ENCODE results near the gene STK26. TPM values are rescaled to one million over a fixed set of nuclear protein-coding genes. Genes with fewer than 3 reads are reported as not detected.

The STK26 gene
- total and polyA plus RNA-seq, 2 of the 13 experiments (the other 11 are each of a cell fraction or from before 2014, with no cell fraction given), result 16.9 to 47.9 TPM

DNA sequence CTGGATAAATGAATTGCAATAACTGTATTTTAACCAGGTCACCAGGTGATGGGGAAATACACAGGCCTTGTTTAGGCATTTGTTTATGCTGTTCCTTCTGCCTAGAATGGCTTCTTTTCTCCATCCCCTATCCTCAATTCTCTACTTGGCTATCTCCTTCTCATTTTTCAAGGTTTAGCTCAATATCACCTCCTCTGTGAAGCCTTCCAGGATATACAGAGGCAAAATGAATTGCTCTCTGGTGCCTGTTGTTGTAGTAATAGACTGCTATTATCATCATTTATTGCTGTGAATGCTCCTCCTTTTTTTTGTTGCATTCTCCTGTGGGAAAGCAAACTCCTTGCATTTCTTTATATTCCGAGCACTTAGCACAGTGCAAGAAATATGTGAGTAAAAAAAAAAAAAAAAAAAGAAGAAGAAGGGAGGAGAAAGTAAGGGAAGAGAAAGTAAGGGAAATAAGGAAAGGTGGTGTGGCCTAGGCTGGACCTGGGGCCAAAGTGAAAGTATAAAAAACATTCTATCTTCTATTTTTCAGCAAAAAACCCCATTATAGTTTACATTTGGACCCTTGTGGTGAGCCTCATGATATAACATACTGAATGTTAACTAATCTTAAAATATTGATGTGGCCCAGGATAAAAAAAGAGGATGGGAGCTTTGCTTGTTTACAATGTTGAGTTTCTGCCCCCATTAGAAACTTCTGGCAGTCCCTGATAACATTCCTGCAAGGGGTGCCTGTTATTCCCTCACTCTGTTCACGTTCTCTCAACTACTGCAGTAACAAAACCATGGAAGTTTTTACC is 6.3 kb upstream of the STK26 start:
- intact Hi-C loops (cut with micrococcal nuclease; ENCODE audit: unreplicated experiment), result no loop called here
- FAIRE-seq (no peak), DNase-seq (ENCODE audit: low spot score) (no peak), ATAC-seq (no peak)
- H4K20me1 ChIP-seq (ENCODE audit: insufficient read depth, low read length), result no peaks in the 10 kb centered on the region
- H3K4me1 ChIP-seq (ENCODE audit: insufficient read depth, low read length), result peaks cover 16% of the 10 kb centered on the region
- TF ChIP-seq ZNF724P (CRISPR knock-in tag; IDR thresholded peaks at IDR 0.05; ENCODE audit: borderline replicate concordance) (no peak), SMYD3 (CRISPR knock-in tag; IDR thresholded peaks at IDR 0.05) (no peak), FOXK1 (CRISPR knock-in tag; IDR thresholded peaks at IDR 0.05; ENCODE audit: borderline replicate concordance, low read depth) (no peak), TP53 (CRISPR knock-in tag; conservative IDR thresholded peaks at IDR 0.05) (no peak), PHF8 (CRISPR knock-in tag; IDR thresholded peaks at IDR 0.05) (no peak), ZBTB40 (IDR thresholded peaks at IDR 0.05) (no peak), ZBTB40 (CRISPR knock-in tag; IDR thresholded peaks at IDR 0.05) (no peak), ZMYM3 (CRISPR knock-in tag; IDR thresholded peaks at IDR 0.05) (no peak), GABPA (IDR thresholded peaks at IDR 0.05; ENCODE audit: low read depth, low read length) (no peak), GABPA (CRISPR knock-in tag; IDR thresholded peaks at IDR 0.05; ENCODE audit: low read depth) (no peak)
- POLR2A ChIA-PET, result no interaction called here
- no peak overlapping the region for H3K4me2 ChIP-seq (ENCODE audit: low read depth, low read length)
- no peaks in the 10 kb centered on the region for H3K27me3 ChIP-seq (ENCODE audit: control insufficient read depth in 1 of 2, insufficient read depth in 2 of 2, low read length in 2 of 2)
- CTCF ChIA-PET (ENCODE audit: low intra/inter-chr PET ratio, low total read pairs), result no interaction called here
- no peaks in the 10 kb centered on the region for H3K36me3 ChIP-seq (replicated peaks in 1 of 2; ENCODE audit: control insufficient read depth in 1 of 2, insufficient read depth in 2 of 2, low read length in 2 of 2)
- H3K4me3 ChIP-seq (replicated peaks in 1 of 3; ENCODE audit: insufficient read depth in 1 of 3, low read depth in 2 of 3, low read length in 3 of 3), result no peak overlapping the region
- WGBS (ENCODE audit: low lambda C conversion rate), result 71% methylated on average over 2 of the region's 2 CpGs
- no peak overlapping the region for H3K9ac ChIP-seq (ENCODE audit: insufficient read depth, low read depth, low read length)
- no TSS peak for BruUV-seq (replicated peaks)
- in situ Hi-C loops (cut with HindIII; ENCODE audit: extremely low pct_ligation_motif_present, low pct_unique_long_range_greater_than_20kb), result no loop called here
- no peaks in the 10 kb centered on the region for H3K79me2 ChIP-seq (ENCODE audit: insufficient read depth, low read length)
- no peaks in the 10 kb centered on the region for H3K9me3 ChIP-seq (ENCODE audit: low read length)
- no peak overlapping the region for H2AFZ ChIP-seq (ENCODE audit: low read length)
- no peak overlapping the region for H3K27ac ChIP-seq (ENCODE audit: extremely low read length, insufficient read depth, low read length)
